ENCODE results near the gene PRKAR2B.
A peak's percentile ranks its signal among the peaks of the same experiment; 100 is the strongest.
"Not testable (repeated sequence)": the region's sequence is repeated elsewhere in the genome, so short reads cannot be mapped to it uniquely, and the experiment has no call there.

The PRKAR2B gene

GRCh38 chr7:107029061-107029763 lies 15.3 kb upstream of the PRKAR2B start:
- no peak for DNase-seq

- no peak for DNase-seq
Measured at GRCh38 chr7:107029764-107030286, 14.7 kb upstream of the PRKAR2B start.

- no peak for DNase-seq
Measured at GRCh38 chr7:107032050-107032449, 12.5 kb upstream of the PRKAR2B start.

- no peak for DNase-seq
Measured at GRCh38 chr7:107032720-107033438, 11.6 kb upstream of the PRKAR2B start.

- DNase-seq: no peak
Measured at GRCh38 chr7:107034553-107034952, 10.0 kb upstream of the PRKAR2B start.

- no peak for DNase-seq
Measured at GRCh38 chr7:107035446-107035845, 9.1 kb upstream of the PRKAR2B start.

- no peak for DNase-seq
Measured at GRCh38 chr7:107036535-107036934, 8.0 kb upstream of the PRKAR2B start.

- DNase-seq: no peak
Measured at GRCh38 chr7:107037717-107038603, 6.5 kb upstream of the PRKAR2B start.

- DNase-seq: no peak
Measured at GRCh38 chr7:107039199-107039900, 5.2 kb upstream of the PRKAR2B start.

GRCh38 chr7:107041097-107041496 lies 3.4 kb upstream of the PRKAR2B start:
- DNase-seq: no peak

GRCh38 chr7:107041764-107042163 lies 2.7 kb upstream of the PRKAR2B start:
- DNase-seq: not testable (repeated sequence)

GRCh38 chr7:107042326-107042910 lies 2.1 kb upstream of the PRKAR2B start:
- not testable (repeated sequence) for DNase-seq

- DNase-seq: peak; percentile 28
Measured at GRCh38 chr7:107043491-107043890, 1.0 kb upstream of the PRKAR2B start.

- DNase-seq: no peak
Measured at GRCh38 chr7:107043921-107044346, 571 bp upstream of the PRKAR2B start.

GRCh38 chr7:107045195-107045960 lies 873 bp downstream of the PRKAR2B start:
- DNase-seq: peak; percentile 85

GRCh38 chr7:107045980-107046379 lies 1.5 kb downstream of the PRKAR2B start:
- DNase-seq: no peak

GRCh38 chr7:107046491-107047259 lies 2.2 kb downstream of the PRKAR2B start:
- DNase-seq: no peak

- no peak for DNase-seq
Measured at GRCh38 chr7:107047902-107048782, 3.6 kb downstream of the PRKAR2B start.

- no peak for DNase-seq
Measured at GRCh38 chr7:107048783-107049418, 4.4 kb downstream of the PRKAR2B start.
